Stimulated activated CD4-positive, alpha-beta T cell treated with anti-CD3 and anti-CD28 coated beads, Interleukin-1b, Interleukin-23, amount 100 ng/mL, for 1 hour (primary cell): ENCODE results near the gene SRL.

Experiments
- DNase-seq, 2 donors: peaks; one replicate each; pipeline ENCODE4 v3.0.0-alpha.2; 2020; ENCODE audit warnings: low read depth in 2 of 2

SRL gene

DNA sequence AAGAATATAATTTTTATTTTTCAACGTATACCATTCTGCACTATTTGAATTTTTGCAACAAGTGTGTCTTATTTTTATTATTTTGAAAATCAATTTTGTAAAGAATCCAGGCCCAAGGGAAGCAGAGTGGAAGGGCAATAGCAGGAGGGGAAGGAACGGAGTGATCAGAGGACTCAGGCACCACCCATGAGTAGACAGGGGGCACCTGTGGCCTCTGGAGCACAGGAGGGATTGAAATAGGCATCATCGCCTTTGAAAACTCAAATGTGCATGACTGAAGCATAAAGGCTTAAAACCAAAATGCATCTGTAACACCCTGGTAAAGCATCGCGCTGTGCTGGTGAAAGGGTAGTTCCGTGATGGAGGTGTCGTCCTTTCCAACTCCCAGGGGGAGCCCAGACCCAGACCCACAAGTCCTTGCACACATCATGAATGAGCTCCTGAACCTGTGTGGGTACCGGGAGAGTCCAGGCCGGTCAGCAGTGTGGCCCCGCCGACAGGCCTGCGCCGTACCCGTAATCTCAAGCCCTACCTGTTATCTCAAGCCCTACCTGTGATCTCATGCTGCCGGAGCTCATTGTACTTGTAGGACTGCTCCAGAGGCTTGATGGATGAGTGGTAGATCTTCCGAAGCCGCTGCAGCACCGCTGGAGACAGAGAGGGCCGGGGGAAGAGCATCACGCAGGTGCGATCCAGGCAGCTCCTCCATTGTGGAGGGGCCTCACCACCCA is 39.1 kb downstream of the SRL start:
- DNase-seq: no peak

DNA sequence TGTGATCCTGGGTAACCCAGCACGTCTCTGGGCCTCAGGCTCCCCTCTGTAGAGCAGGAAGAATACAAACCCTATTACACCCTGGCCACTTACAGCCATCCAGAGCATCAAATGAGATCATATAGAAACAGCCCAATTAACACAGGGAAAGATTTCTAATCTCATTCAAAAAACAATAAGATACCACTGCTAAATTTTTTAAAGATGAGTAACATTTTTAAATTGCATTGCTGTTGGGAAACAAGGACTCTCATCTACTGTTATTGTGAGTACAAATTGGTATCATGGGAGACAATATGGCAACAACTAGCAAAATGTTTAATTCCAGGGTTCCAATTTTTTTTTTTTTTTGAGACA is 41.1 kb downstream of the SRL start:
- DNase-seq: no peak

- peak in 1 of 2 donors; percentile 8 for DNase-seq
Observed at GRCh38 chr16:4200000-4200780, 41.7 kb downstream of the SRL start.

DNA sequence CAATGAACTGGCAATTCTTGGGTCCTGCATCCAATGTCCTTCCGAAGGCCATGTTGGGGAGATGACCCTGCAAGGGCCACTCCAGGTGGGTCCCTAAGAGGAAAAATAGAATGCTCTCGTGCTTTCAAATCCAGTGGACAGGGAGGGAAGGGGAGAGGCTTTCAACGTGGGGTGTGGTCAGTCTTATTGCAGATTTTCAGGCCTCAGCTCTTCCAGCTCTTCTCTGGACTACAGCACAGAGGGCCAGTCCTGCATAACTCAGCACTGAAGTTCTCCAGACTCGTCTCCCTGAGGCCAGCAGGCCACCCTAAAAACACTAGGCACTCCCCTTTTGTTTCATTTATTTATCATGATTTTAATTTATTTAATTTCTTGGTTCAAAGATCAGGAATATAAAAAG is 43.1 kb downstream of the SRL start:
- DNase-seq: no peak

DNA sequence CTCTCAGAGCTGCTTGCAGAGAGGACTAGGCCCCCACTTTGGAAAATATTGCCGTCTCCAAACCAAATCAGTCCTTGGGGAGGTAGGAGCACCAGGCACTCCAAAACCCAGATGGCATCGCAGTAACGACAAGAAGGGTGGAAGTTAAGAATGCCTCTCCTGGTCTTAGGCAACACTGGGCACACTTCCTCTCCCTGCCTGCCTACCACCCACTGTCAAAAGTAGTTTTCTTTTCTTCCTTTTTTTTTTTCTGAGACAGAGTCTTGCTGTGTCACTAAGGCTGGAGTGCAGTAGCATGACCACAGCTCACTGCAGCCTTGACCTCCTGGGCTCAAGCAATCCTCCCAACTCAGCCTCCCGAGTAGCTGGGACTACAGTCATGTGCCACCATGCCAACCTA is 47.2 kb downstream of the SRL start:
- no peak for DNase-seq

DNA sequence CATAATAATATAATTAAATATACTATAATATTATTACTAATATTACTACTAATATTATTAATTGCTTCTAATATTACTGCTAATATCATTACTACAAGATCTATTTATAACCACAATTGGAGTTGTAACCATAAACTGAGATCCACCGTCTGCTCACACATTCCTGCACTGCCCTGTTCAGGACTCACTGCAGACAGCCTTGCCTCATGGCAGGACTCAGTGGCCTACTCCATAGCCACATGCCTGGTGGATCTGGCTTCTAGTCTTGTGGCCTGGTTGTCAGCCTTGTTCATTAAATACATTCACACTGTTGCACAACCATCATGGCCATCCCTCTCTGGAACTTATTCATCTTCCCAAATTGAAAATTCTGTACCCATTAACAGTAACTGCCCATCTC is 48.0 kb downstream of the SRL start:
- DNase-seq: no peak

GRCh38 chr16:4192206-4192605 is 49.7 kb downstream of the SRL start:
- DNase-seq: no peak

DNA sequence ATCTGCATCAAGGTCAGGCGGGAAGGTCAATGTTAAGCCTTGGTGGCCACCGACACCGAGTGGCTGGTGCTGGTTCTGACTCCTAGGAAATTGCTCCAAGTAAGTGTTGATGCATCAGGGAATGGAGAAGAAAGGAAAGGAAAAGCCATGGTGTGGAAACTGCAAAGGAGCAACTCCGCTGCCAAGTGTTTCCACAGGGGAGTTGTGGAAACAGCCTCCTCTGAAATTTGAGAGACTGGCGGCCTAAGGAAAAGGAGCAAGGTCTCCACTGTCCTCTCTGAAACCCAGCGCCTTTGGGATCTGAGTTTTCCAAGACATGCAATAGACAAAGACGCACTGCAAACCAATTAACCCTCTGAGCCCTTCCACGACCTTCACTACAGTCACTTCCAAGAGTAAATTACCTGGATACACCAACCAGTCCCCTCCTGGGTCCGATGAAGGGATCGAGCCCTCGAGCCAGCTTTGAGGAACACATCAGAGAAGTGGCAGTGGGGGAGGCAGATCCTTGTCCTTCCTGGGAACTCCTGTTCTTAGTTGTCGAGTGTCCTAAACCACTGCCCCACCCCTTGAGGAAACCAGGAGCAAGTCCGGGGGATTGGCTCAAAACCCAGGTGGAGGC is 51.1 kb downstream of the SRL start:
- DNase-seq: no peak

- DNase-seq: no peak
Observed at GRCh38 chr16:4190086-4190485, 51.8 kb downstream of the SRL start.

- DNase-seq: no peak
Observed at GRCh38 chr16:4184038-4184702, 57.7 kb downstream of the SRL start.

GRCh38 chr16:4183237-4184037 is 58.4 kb downstream of the SRL start:
- peak; percentile 70 to 90 for DNase-seq

DNA sequence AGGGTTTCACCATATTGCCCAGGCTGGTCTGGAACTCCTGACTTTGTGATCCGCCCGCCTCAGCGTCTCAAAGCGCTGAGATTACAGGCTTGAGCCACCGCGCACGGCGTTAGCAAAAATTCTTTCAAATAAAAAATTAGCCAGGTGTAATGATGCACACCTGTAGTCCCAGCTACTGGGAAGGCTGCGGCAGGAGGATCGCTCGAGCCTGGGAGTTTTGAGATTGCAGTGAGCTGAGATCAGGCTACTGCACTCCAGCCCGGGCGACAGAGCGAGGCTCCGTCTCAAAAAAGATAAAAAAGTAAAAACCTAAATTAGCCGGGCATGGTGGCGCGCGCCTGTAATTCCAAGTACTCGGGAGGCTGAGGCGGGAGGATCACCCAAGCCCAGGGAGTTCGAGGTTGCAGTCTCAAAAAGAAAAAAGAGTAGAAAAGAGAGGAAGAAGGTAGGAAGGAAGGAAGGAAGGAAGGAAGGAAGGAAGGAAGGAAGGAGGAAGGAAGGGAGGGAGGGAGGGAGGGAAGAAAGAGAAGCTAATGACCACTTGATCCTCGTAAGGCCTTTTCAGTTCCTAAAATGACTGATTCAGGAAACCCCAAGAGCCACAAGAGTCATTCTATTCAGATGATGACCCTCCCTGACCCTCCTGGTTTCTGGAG is 59.2 kb downstream of the SRL start:
- DNase-seq: no peak

DNA sequence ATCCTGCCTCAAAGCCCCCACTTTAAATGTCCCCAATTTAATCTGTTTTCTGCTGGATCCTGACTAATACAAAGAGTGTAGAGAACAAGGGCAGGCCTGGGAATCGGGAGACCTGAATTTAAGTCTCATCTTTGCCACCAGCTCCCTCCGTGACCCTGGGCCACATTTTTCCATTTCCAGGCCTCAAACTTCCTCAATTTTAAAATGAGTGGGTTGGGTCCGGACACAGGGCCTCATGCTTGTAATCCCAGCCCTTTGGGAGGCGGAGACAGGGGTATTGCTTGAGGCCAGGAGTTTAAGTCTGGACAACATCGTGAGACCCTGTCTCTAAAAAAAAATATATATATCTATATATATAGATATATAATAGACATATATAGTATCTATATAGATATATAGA is 61.4 kb downstream of the SRL start:
- DNase-seq: no peak

DNA sequence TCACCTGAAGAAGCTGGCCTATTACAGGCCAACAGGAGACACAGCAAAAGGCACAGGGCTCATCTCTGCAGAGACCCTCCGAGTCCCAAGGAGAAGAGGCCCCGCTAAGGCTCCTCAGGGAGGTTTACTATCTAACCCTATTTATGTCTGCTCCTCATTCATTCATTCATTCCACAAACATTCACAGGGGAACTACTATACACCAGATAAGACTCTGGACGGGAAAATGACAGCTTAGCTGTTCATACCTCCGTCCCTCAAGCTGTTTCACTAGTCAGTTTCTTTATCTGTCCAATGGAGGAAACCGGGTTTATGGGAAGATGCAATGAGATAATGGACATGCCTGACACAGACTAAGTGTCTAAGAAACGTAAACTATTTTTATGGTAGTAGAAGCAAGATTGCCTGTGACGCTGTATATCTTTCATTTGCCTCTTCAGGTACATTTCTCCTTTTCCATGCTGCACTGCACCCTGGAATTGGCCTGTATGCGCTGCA is 62.1 kb downstream of the SRL start:
- DNase-seq: no peak

DNA sequence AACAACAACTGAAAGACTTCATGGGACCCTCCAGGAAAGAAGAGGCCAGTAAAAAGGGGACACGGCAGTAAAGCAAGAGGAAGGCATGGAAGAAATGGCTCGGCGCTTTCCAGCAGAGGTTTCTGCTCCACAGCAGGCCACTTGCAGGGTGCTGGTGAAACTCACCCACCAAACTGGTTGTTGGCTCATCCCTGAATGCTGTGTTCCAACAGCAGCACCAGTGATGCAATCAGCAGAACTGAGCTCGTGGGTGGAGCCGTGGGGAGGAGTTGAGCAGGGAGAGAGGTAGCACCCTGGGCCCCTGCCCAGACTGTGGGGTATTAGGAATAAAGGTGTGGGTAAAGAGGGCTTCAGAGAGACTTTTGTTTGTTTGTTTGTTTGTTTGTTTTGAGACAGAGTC is 62.9 kb downstream of the SRL start:
- no peak for DNase-seq

DNA sequence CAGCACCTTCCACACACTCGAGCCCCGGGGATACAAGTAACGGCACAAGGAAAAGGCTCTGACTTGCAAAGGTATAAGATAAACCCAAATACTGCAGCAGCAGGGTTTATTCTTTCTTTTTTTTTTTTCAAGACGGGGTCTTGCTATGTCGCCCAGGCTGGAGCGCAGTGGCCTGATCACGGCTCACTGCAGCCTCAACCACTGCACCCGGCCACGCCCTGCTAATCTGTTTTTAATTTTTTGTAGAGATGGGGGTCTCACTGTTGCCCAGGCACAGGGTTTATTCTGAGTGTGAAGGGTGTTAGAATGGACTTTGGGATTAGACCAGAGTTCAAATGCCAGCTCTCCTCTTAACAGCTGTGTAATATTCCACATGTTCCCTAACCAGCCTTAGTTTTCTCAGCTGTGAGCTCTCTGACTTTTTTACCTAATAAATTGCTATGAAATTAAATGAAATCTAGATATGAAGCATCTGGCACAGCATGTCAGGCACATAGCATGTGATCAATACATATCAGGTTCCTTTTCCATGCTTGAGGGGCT is 63.3 kb downstream of the SRL start:
- no peak for DNase-seq

DNA sequence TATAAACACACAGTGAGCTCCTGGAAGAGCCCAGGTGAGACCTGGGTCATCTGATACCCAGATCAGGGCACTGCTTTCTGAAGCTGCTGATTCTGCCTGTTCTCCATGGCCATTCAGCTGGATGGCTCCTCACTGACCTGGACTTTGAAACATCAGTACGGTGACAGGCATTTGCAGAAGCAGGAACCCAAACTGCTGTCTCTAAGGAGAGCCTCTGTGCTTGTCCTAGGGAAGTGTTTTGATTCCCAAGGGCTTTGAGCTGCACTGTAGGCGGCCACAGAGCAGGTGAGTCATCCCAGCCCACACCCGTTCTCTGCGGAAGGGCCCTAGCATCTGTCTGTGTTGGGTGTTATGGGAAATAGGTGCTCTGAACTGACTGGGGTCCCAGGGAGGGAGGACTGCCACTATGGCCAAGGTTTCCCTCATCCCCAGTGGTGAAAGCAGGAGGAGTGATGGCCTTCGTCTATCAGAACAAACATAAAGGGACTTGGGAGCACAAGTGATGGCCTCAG is 64.9 kb downstream of the SRL start:
- DNase-seq: no peak

GRCh38 chr16:4175849-4176248 is 66.0 kb downstream of the SRL start:
- no peak for DNase-seq

GRCh38 chr16:4172070-4172469 is 69.8 kb downstream of the SRL start:
- no peak for DNase-seq

GRCh38 chr16:4169415-4169814 is 72.5 kb downstream of the SRL start:
- no peak for DNase-seq
